ENCODE measurements around the gene RACGAP1. TPM values are rescaled to one million over a fixed set of nuclear protein-coding genes. Genes with fewer than 3 reads are reported as not detected.

The RACGAP1 gene
- total and polyA plus RNA-seq, 12 donors = 1.3 to 28.4 (median 6.2) TPM

GRCh38 chr12:49950273-49951251 is 74.7 kb downstream of the RACGAP1 start, which contains the start of gene AQP2:
Gene AQP2 (plus strand): TSS chr12:49950737. CDS start chr12:49950831, 94 bp downstream.
- Histone ChIP-seq H3K4me1 (replicated peaks in 1 of 2) (peaks cover 0 to 24% of the 10 kb centered on the region in 2 donors), H3K27ac (peak within 1 kb of the TSS in 1 of 5 donors; percentile 34), H3K4me3 (no peak within 1 kb of the TSS), H3K9me3 (replicated peaks in 1 of 3) (no peaks in the 10 kb centered on the region), H3K36me3 (replicated peaks in 1 of 2) (no peaks in the 10 kb centered on the region), H3K27me3 (peaks cover 9% of the 10 kb centered on the region)
- intact Hi-C loops (cut with DNase I) = no loop called here
- TF ChIP-seq POLR2A (IDR thresholded peaks at IDR 0.05) = no peak
- no peak for TF ChIP-seq CTCF (IDR thresholded peaks at IDR 0.05)
- DNase-seq = peak in 3 of 7 donors; percentile 40 to 76 (median 64)
- WGBS, 4 donors = 65 to 75% (median 71%) methylated on average over 17 to 32 of the region's 32 CpGs

- no peak for DNase-seq
- H3K4me3 ChIP-seq = no peak overlapping the region
- H3K36me3 ChIP-seq (replicated peaks in 1 of 2) = no peaks in the 10 kb centered on the region
- peak overlapping the region in 1 of 5 donors; percentile 34 for H3K27ac ChIP-seq
- intact Hi-C loops (cut with DNase I) = no loop called here
- H3K4me1 ChIP-seq (replicated peaks in 1 of 2) = peaks cover 0 to 30% of the 10 kb centered on the region in 2 donors
- H3K9me3 ChIP-seq (replicated peaks in 1 of 3) = no peaks in the 10 kb centered on the region
- 88 to 98% (median 92%) methylated on average over 3 of the region's 3 CpGs for WGBS, 4 donors
- TF ChIP-seq POLR2A (IDR thresholded peaks at IDR 0.05) = no peak
- no peak for TF ChIP-seq CTCF (IDR thresholded peaks at IDR 0.05)
- H3K27me3 ChIP-seq = peaks cover 2% of the 10 kb centered on the region
Observed at GRCh38 chr12:49949866-49950265, 75.4 kb downstream of the RACGAP1 start.

- WGBS, 4 donors = 77 to 91% (median 78%) methylated on average over 9 to 13 of the region's 13 CpGs
- Histone ChIP-seq H3K4me3 (no peak overlapping the region), H3K27me3 (no peaks in the 10 kb centered on the region), H3K4me1 (replicated peaks in 1 of 2) (peaks cover 0 to 35% of the 10 kb centered on the region in 2 donors), H3K27ac (no peak overlapping the region), H3K9me3 (replicated peaks in 1 of 3) (no peaks in the 10 kb centered on the region), H3K36me3 (replicated peaks in 1 of 2) (no peaks in the 10 kb centered on the region)
- TF ChIP-seq CTCF (IDR thresholded peaks at IDR 0.05) (no peak), POLR2A (IDR thresholded peaks at IDR 0.05) (no peak)
- DNase-seq = no peak
- intact Hi-C loops (cut with DNase I) = no loop called here
Observed at GRCh38 chr12:49948866-49949845, 76.1 kb downstream of the RACGAP1 start.

Measured in adrenal gland (tissue), 12 donors.